H1 (cell line): Measurements from ENCODE around the gene KIAA0930.

Experiments
- CTCF ChIP-seq, 3 experiments: IDR thresholded peaks; 1 replicate in 2 of 3; 2 replicates in 1 of 3; pipeline versions ENCODE4 v1.5.1 to v1.6.1; 2011; ENCODE audit warnings: low read length in 3 of 3, mild to moderate bottlenecking in 3 of 3, inconsistent platforms in 2 of 3, low read depth in 1 of 3, moderate library complexity in 1 of 3; ENCODE audit not compliant: insufficient read depth in 1 of 3; ENCODE audit errors: control extremely low read depth in 1 of 3
- EP300 ChIP-seq, 2 experiments: IDR thresholded peaks; 1 replicate in 1 of 2; 2 replicates in 1 of 2; pipeline ENCODE4 v1.6.1; 2011 to 2012; ENCODE audit warnings: low read depth in 2 of 2, low read length in 2 of 2, mild to moderate bottlenecking in 2 of 2, borderline replicate concordance in 1 of 2, inconsistent platforms in 1 of 2, moderate library complexity in 1 of 2
- HDAC6 ChIP-seq: IDR thresholded peaks from one replicate; pipeline ENCODE4 v1.7.1; 2012; ENCODE audit warnings: low read depth, mild to moderate bottlenecking, inconsistent platforms, low read length, moderate library complexity
- KDM1A ChIP-seq: fragments of 200-600, 300-600 bp; sonication (generic); IDR thresholded peaks from 2 replicates; pipeline ENCODE4 v1.7.1; 2016; ENCODE audit warnings: mild to moderate bottlenecking, low read length, borderline replicate concordance
- POLR2A ChIP-seq, 2 experiments: IDR thresholded peaks; 1 replicate in 1 of 2; 2 replicates in 1 of 2; pipeline ENCODE4 v1.6.1; 2011; ENCODE audit warnings: low read depth in 2 of 2, low read length in 2 of 2, mild to moderate bottlenecking in 2 of 2; ENCODE audit errors: control extremely low read depth in 1 of 2
- RAD21 ChIP-seq, 2 experiments: IDR thresholded peaks in 1 of 2; conservative IDR thresholded peaks in 1 of 2; 2 replicates each; pipeline ENCODE4 v1.6.1; 2011; ENCODE audit warnings: low read depth in 2 of 2, low read length in 2 of 2, improper control_type of control experiment in 1 of 2, inconsistent platforms in 1 of 2, mild to moderate bottlenecking in 1 of 2, moderate library complexity in 1 of 2
- SP2 ChIP-seq: IDR thresholded peaks from 2 replicates; pipeline ENCODE4 v1.6.1; 2012; ENCODE audit warnings: mild to moderate bottlenecking, low read length, inconsistent platforms

DNA sequence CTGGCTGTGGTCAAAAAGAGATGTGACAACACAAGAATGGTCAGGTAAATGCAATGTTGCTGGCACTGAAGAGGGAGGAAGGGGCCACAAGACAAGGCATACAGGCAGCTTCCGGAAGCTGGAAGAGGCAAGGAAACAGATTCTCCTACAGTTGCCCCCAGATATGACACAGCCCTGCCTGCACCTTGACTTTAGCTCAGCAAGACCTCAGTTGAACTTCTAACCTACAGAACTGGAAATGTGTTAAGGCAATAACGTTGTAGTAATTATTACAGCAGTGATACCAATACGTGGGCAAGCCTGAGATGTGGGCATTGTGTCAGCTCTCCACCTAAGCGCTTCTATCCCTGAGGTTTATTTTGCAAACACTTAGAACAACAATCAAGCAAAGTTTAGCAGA, 4.2 kb upstream of the KIAA0930 start:
- TF ChIP-seq CTCF (IDR thresholded peaks at IDR 0.05; ENCODE audit: control extremely low read depth in 1 of 3, insufficient read depth in 1 of 3, low read depth in 1 of 3, low read length in 3 of 3) (no peak), HDAC6 (no peak), EP300 (IDR thresholded peaks at IDR 0.05; ENCODE audit: borderline replicate concordance in 1 of 2, low read depth in 2 of 2, low read length in 2 of 2) (no peak), SP2 (no peak), POLR2A (IDR thresholded peaks at IDR 0.05; ENCODE audit: control extremely low read depth in 1 of 2, low read depth in 2 of 2, low read length in 2 of 2) (no peak), RAD21 (IDR thresholded peaks at IDR 0.05 in 1 of 2, conservative IDR thresholded peaks at IDR 0.05 in 1 of 2; ENCODE audit: low read depth in 2 of 2, low read length in 2 of 2) (no peak), KDM1A (no peak)
